ENCODE results near the gene TTC3. TPM values are rescaled to one million over a fixed set of nuclear protein-coding genes. Genes with fewer than 3 reads are reported as not detected.

The TTC3 gene
- total and polyA plus RNA-seq, 10 of the 15 experiments (the other 5 are each of a cell fraction or from before 2014, with no cell fraction given), result 23.1 to 94.9 (median 72.7) TPM

- TF ChIP-seq MTA2 (IDR thresholded peaks at IDR 0.05; ENCODE audit: low read depth) (peak; percentile 99), SUZ12 (IDR thresholded peaks at IDR 0.05; ENCODE audit: unreplicated experiment) (no peak), ZNF622 (IDR thresholded peaks at IDR 0.05) (no peak), DPF2 (IDR thresholded peaks at IDR 0.05) (no peak), SIN3A (IDR thresholded peaks at IDR 0.05; ENCODE audit: low read depth, low read length) (no peak), POLR2AphosphoS5 (IDR thresholded peaks at IDR 0.05; ENCODE audit: low read length) (no peak), SRF (IDR thresholded peaks at IDR 0.05; ENCODE audit: low read depth in 2 of 2, low read length in 2 of 2) (no peak), HDAC6 (IDR thresholded peaks at IDR 0.05; ENCODE audit: unreplicated experiment) (no peak), CBFB (IDR thresholded peaks at IDR 0.05; ENCODE audit: low read depth) (no peak), SMARCA5 (IDR thresholded peaks at IDR 0.05) (no peak), POLR2A (IDR thresholded peaks at IDR 0.05; ENCODE audit: low read depth, low read length) (no peak), JUNB (IDR thresholded peaks at IDR 0.05) (no peak), ZNF24 (IDR thresholded peaks at IDR 0.05) (0 out of 2 replicates have a peak, but pooled peaks have one; percentile 30), SREBF2 (IDR thresholded peaks at IDR 0.05; ENCODE audit: low read length) (no peak), CEBPB (IDR thresholded peaks at IDR 0.05; ENCODE audit: borderline replicate concordance in 1 of 2, low read depth in 2 of 2, low read length in 2 of 2) (no peak)
- TF ChIP-seq, protein P1, sequence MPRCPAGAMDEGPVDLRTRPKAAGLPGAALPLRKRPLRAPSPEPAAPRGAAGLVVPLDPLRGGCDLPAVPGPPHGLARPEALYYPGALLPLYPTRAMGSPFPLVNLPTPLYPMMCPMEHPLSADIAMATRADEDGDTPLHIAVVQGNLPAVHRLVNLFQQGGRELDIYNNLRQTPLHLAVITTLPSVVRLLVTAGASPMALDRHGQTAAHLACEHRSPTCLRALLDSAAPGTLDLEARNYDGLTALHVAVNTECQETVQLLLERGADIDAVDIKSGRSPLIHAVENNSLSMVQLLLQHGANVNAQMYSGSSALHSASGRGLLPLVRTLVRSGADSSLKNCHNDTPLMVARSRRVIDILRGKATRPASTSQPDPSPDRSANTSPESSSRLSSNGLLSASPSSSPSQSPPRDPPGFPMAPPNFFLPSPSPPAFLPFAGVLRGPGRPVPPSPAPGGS (IDR thresholded peaks at IDR 0.05; ENCODE audit: borderline replicate concordance, insufficient read depth, low read depth, low read length, poor library complexity, severe bottlenecking), result no peak
Observed at GRCh38 chr21:37192019-37192418, 119.0 kb downstream of the TTC3 start (continued).

Measured in GM12878 (cell line).